ENCODE data around the gene SHANK2. TPM values are rescaled to one million over a fixed set of nuclear protein-coding genes. Genes with fewer than 3 reads are reported as not detected.

SHANK2 gene
- total and polyA plus RNA-seq, 2 of the 4 experiments (the other 2 are of a cell fraction), result 1.6 to 2.2 TPM

DNA sequence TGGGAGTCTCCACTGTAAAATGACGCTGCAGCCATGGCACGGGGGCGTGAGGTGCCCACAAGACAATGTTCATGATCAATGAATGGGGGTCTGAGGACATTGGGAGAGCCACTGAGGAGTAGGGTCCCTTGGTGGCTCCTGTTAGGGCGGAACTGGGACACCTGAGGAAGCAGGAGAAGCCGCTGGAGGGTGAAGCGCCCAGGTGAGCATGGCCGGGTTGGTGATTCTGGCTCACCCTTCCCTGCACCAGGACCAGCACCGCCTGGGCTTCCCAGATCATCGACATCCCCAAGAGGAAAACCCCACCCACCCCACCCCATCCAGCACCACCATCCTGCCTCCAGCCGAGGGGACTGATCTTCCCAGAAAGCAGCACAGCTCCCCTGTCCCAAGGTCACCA lies 30.6 kb downstream of the SHANK2 start:
- Histone ChIP-seq H3K23ac (ENCODE audit: low read depth, low read length) (no peak overlapping the region), H4K20me1 (ENCODE audit: insufficient read depth, low read length) (peaks cover 6% of the 10 kb centered on the region; the same call in 1 of the 2 replicates), H3K79me1 (ENCODE audit: low read depth in 1 of 2, low read length in 2 of 2) (no peaks in the 10 kb centered on the region), H2BK20ac (ENCODE audit: low read depth, low read length) (no peak overlapping the region), H3K56ac (ENCODE audit: extremely low read depth, insufficient read depth, low read length) (no peak overlapping the region), H2BK15ac (ENCODE audit: low read depth, low read length) (no peak overlapping the region), H2AK9ac (replicated peaks; ENCODE audit: low read depth, low read length, poor library complexity) (no peak overlapping the region), H3K36me3 (ENCODE audit: control insufficient read depth, insufficient read depth, low read length) (peaks cover 12% of the 10 kb centered on the region), H2AFZ (replicated peaks; ENCODE audit: low read length, poor library complexity) (no peak overlapping the region), H3K27ac (ENCODE audit: insufficient read depth, low read length) (no peak overlapping the region), H4K8ac (ENCODE audit: low read depth in 2 of 2, low read length in 2 of 2) (no peak overlapping the region), H3K14ac (replicated peaks; ENCODE audit: low read depth, low read length) (no peak overlapping the region), H2BK120ac (ENCODE audit: low read depth, low read length) (no peak overlapping the region), H2BK5ac (ENCODE audit: low read depth, low read length, poor library complexity, severe bottlenecking) (no peak overlapping the region), H4K5ac (ENCODE audit: low read depth, low read length) (no peak overlapping the region), H3K4me1 (ENCODE audit: control insufficient read depth, insufficient read depth, low read length) (no peaks in the 10 kb centered on the region), H3K9me3 (ENCODE audit: control insufficient read depth, insufficient read depth, low read length) (no peaks in the 10 kb centered on the region), H2AK5ac (ENCODE audit: low read depth, low read length) (no peak overlapping the region), H4K91ac (ENCODE audit: insufficient read depth, low read depth, low read length) (no peak overlapping the region), H3K18ac (ENCODE audit: low read depth, low read length) (no peak overlapping the region), H3K27me3 (ENCODE audit: control insufficient read depth, insufficient read depth, low read length) (no peaks in the 10 kb centered on the region), H3K4me3 (ENCODE audit: insufficient read depth, low read depth, low read length) (no peak overlapping the region), H3K9me1 (ENCODE audit: insufficient read depth, low read length) (no peaks in the 10 kb centered on the region), H3K4ac (ENCODE audit: low read depth, low read length) (no peak overlapping the region), H3K9ac (ENCODE audit: low read depth, low read length) (no peak overlapping the region), H3K4me2 (ENCODE audit: low read depth, low read length) (no peak overlapping the region)
- dilution Hi-C loops (cut with HindIII; ENCODE audit: low sequenced_read_pairs, unreplicated experiment) (no loop called here), in situ Hi-C loops (cut with MboI; ENCODE audit: low sequenced_read_pairs) (no loop called here), intact Hi-C loops (cut with micrococcal nuclease) (no loop called here)
- ChIA-PET POLR2A (ENCODE audit: unreplicated experiment) (interaction anchor here (0.7 kb wide), 1 partner anchor 19 kb away, joined by 3 read pairs; no protein-coding TSS in a partner anchor), CTCF (no interaction called here)
- no TSS peak for BruUV-seq (replicated peaks)
- DNase-seq, result no peak
- ATAC-seq (ENCODE audit: low read depth), result no peak
- WGBS, 2 experiments (ENCODE audit: extremely low coverage in 2 of 2, insufficient read length in 1 of 2), result 100% methylated on average over 3 of the region's 10 CpGs; no CpG with 5 or more reads in 1 of the 2 experiments
- no peak for TF ChIP-seq MXI1 (IDR thresholded peaks at IDR 0.05; ENCODE audit: borderline replicate concordance, low read depth, low read length)
- TF ChIP-seq BHLHE40 (IDR thresholded peaks at IDR 0.05; ENCODE audit: low read depth, low read length), result no peak
- no peak for TF ChIP-seq FOS (IDR thresholded peaks at IDR 0.05; ENCODE audit: low read depth, low read length)
- TF ChIP-seq MAFK (IDR thresholded peaks at IDR 0.05; ENCODE audit: low read depth, low read length), result no peak
- TF ChIP-seq, protein P1, sequence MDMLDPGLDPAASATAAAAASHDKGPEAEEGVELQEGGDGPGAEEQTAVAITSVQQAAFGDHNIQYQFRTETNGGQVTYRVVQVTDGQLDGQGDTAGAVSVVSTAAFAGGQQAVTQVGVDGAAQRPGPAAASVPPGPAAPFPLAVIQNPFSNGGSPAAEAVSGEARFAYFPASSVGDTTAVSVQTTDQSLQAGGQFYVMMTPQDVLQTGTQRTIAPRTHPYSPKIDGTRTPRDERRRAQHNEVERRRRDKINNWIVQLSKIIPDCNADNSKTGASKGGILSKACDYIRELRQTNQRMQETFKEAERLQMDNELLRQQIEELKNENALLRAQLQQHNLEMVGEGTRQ (IDR thresholded peaks at IDR 0.05; ENCODE audit: low read depth, low read length), result no peak
- no peak for TF ChIP-seq SMC3 (IDR thresholded peaks at IDR 0.05; ENCODE audit: low read depth, low read length)
- TF ChIP-seq RCOR1 (IDR thresholded peaks at IDR 0.05; ENCODE audit: insufficient replicate concordance, low read length), result no peak
- no peak for TF ChIP-seq MAZ (IDR thresholded peaks at IDR 0.05; ENCODE audit: borderline replicate concordance, low read depth, low read length)
- no peak for TF ChIP-seq CHD1 (IDR thresholded peaks at IDR 0.05; ENCODE audit: low read depth, low read length)
- TF ChIP-seq, protein P2, sequence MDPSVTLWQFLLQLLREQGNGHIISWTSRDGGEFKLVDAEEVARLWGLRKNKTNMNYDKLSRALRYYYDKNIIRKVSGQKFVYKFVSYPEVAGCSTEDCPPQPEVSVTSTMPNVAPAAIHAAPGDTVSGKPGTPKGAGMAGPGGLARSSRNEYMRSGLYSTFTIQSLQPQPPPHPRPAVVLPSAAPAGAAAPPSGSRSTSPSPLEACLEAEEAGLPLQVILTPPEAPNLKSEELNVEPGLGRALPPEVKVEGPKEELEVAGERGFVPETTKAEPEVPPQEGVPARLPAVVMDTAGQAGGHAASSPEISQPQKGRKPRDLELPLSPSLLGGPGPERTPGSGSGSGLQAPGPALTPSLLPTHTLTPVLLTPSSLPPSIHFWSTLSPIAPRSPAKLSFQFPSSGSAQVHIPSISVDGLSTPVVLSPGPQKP (IDR thresholded peaks at IDR 0.05; ENCODE audit: borderline replicate concordance, low read depth, low read length), result no peak
- TF ChIP-seq NFE2L2 (IDR thresholded peaks at IDR 0.05; ENCODE audit: low read depth, low read length), result no peak
- TF ChIP-seq RFX5 (IDR thresholded peaks at IDR 0.05; ENCODE audit: low read depth, low read length), result no peak
- TF ChIP-seq RAD21 (IDR thresholded peaks at IDR 0.05; ENCODE audit: low read length), result no peak
- TF ChIP-seq, protein P3, sequence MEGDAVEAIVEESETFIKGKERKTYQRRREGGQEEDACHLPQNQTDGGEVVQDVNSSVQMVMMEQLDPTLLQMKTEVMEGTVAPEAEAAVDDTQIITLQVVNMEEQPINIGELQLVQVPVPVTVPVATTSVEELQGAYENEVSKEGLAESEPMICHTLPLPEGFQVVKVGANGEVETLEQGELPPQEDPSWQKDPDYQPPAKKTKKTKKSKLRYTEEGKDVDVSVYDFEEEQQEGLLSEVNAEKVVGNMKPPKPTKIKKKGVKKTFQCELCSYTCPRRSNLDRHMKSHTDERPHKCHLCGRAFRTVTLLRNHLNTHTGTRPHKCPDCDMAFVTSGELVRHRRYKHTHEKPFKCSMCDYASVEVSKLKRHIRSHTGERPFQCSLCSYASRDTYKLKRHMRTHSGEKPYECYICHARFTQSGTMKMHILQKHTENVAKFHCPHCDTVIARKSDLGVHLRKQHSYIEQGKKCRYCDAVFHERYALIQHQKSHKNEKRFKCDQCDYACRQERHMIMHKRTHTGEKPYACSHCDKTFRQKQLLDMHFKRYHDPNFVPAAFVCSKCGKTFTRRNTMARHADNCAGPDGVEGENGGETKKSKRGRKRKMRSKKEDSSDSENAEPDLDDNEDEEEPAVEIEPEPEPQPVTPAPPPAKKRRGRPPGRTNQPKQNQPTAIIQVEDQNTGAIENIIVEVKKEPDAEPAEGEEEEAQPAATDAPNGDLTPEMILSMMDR (conservative IDR thresholded peaks at IDR 0.05; ENCODE audit: low read depth, low read length), result no peak
- no peak for TF ChIP-seq POLR2A (IDR thresholded peaks at IDR 0.05; ENCODE audit: low read depth, low read length)
- no peak for TF ChIP-seq CEBPB (IDR thresholded peaks at IDR 0.05; ENCODE audit: low read depth, low read length)
